ENCODE data around the gene TBC1D22A.

DNA sequence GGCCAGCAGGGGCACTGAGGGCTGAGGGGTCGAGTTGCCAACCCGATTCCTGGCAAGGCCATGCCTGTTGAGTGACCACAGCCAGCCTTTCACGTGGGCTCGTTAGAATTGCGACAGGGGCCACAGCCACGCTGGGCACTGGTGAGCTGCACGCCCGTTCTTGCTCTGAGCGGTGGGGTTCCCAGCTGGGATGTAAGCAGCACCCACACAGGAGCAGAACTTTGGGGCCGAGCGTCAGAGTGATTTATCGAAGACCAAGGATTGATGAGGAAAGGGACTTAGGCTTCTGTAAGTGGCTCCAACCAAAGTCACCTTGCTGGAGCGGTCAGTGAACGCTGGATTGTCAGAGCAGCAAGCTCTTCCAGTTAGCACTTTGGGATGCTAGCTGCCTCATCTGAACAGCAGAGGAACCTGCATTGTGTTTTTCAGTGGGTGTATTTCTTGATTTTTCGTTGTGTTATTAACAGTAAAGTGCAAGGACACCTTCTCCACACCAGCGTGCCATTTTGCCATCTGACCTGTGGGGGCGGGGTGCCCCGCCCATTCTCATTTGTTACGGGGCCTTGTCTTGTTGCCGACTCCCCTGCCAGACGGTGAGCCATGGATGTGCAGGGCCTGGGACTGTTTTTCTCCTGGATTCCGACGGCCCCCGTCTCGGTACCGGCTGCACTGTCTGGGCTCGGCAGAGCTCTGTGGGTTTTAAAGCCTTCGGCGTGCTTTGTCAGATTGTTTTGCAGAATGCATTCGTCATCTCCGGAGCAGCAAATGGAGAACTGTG lies 202.5 kb downstream of the TBC1D22A start:
- no peak for TF ChIP-seq CTCF (IDR thresholded peaks at IDR 0.05)
- no peak for TF ChIP-seq POLR2A (IDR thresholded peaks at IDR 0.05)

All from gastroesophageal sphincter (tissue), 3 donors.